Measurements from ENCODE around the gene ARHGAP26. TPM values are rescaled to one million over a fixed set of nuclear protein-coding genes. Genes with fewer than 3 reads are reported as not detected.

ARHGAP26 gene
- total and polyA plus RNA-seq, 4 donors = 5.4 to 52.3 (median 30.4) TPM

DNA sequence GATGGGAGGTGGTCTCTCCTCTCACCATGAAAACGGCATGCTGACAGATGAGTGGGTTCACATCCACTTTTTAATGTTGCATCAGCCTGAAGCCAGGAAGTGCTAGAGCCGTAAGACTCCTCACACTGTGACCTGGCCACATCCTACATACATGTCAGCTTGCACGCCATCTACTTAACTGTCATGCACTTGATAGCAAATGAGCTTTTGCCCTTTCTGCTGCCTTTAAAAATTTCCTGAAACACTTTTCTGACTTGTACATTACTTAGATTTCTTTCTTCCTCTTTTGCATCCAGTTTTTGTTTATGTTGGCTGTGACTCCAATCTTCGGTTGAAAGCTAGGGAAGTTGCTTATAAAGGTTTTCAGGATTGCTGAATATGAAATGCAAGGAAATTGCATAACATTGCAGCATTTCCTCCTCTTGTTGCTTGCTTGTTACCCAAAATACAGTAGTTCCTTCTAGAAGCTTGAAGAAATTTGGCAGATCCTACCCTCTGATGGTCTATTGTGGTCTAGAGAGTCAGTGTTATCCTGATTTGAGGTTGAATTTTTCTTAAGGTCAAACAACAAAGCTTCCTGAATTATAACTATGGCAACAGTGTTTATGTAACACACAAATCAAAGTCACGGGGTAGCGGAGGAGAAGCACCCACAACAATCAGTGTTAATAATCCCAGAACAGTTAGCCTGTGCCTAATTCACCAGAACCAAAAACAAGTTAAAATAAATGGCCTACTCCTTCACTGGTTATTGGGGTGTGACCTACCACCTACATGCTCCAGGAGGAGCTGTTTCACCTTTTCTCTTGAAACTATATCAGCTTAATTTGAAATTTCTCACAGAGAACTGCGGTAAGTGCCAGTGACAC is 232.5 kb downstream of the ARHGAP26 start:
- Histone ChIP-seq H3K27me3 (ENCODE audit: control insufficient read depth in 3 of 3, insufficient read depth in 3 of 3, low read length in 2 of 3) (no peaks in the 10 kb centered on the region), H3K4me1 (ENCODE audit: control insufficient read depth in 5 of 5, insufficient read depth in 5 of 5, low read length in 5 of 5) (peaks cover 11 to 36% (median 13%) of the 10 kb centered on the region in 5 donors), H3K9ac (ENCODE audit: insufficient read depth in 1 of 2, low read length in 2 of 2) (peak overlapping the region in 1 of 2 donors; percentile 36), H3K36me3 (ENCODE audit: control insufficient read depth in 4 of 4, insufficient read depth in 4 of 4, low read length in 4 of 4) (no peaks in the 10 kb centered on the region), H3K4me3 (no peak overlapping the region), H3K9me3 (ENCODE audit: control insufficient read depth in 4 of 4, insufficient read depth in 3 of 4, low read length in 3 of 4) (no peaks in the 10 kb centered on the region), H3K27ac (ENCODE audit: low read depth in 1 of 2, low read length in 1 of 2) (peak overlapping the region; percentile 63 to 85)
- WGBS, 2 donors = 11 to 20% methylated on average over 7 of the region's 7 CpGs
- TF ChIP-seq CTCF (IDR thresholded peaks at IDR 0.05; ENCODE audit: control extremely low read depth, extremely low read depth) = peak; percentile 19
- ATAC-seq (ENCODE audit: insufficient read depth, low FRiP score) (peak; percentile 73), DNase-seq (peak; percentile 52 to 93 (median 91))

DNA sequence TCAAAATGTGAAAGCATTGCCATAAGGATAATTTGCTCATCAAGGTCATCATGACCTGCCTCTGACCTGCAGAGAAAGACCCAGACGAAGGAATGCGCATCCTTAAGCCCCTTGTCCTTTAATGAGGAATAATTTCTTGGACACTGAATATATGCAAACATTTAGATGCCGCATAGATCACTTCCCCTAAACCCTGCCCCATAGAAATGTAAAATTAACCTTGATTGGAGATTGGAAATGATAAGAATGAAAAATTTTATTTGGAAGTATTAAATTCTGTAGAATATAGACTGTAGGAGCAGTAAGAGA is 233.1 kb downstream of the ARHGAP26 start:
- peak overlapping the region; percentile 63 to 85 for H3K27ac ChIP-seq (ENCODE audit: low read depth in 1 of 2, low read length in 1 of 2)
- H3K27me3 ChIP-seq (ENCODE audit: control insufficient read depth in 3 of 3, insufficient read depth in 3 of 3, low read length in 2 of 3) = no peaks in the 10 kb centered on the region
- H3K9me3 ChIP-seq (ENCODE audit: control insufficient read depth in 4 of 4, insufficient read depth in 3 of 4, low read length in 3 of 4) = no peaks in the 10 kb centered on the region
- TF ChIP-seq CTCF (IDR thresholded peaks at IDR 0.05; ENCODE audit: control extremely low read depth, extremely low read depth) = no peak
- no peak overlapping the region for H3K4me3 ChIP-seq
- DNase-seq (no peak), ATAC-seq (ENCODE audit: insufficient read depth, low FRiP score) (no peak)
- H3K36me3 ChIP-seq (ENCODE audit: control insufficient read depth in 4 of 4, insufficient read depth in 4 of 4, low read length in 4 of 4) = no peaks in the 10 kb centered on the region
- H3K9ac ChIP-seq (ENCODE audit: insufficient read depth in 1 of 2, low read length in 2 of 2) = no peak overlapping the region
- 70 to 78% methylated on average over 3 of the region's 3 CpGs for WGBS, 2 donors
- peaks cover 11 to 39% (median 13%) of the 10 kb centered on the region in 5 donors for H3K4me1 ChIP-seq (ENCODE audit: control insufficient read depth in 5 of 5, insufficient read depth in 5 of 5, low read length in 5 of 5)

GRCh38 chr5:143004361-143005145 is 234.4 kb downstream of the ARHGAP26 start:
- no peak for TF ChIP-seq CTCF (IDR thresholded peaks at IDR 0.05; ENCODE audit: control extremely low read depth, extremely low read depth)
- DNase-seq = no peak
- no peaks in the 10 kb centered on the region for H3K27me3 ChIP-seq (ENCODE audit: control insufficient read depth in 3 of 3, insufficient read depth in 3 of 3, low read length in 2 of 3)
- H3K9ac ChIP-seq (ENCODE audit: insufficient read depth in 1 of 2, low read length in 2 of 2) = no peak overlapping the region
- H3K4me1 ChIP-seq (ENCODE audit: control insufficient read depth in 5 of 5, insufficient read depth in 5 of 5, low read length in 5 of 5) = peaks cover 9 to 44% (median 16%) of the 10 kb centered on the region in 5 donors
- WGBS, 2 donors = 60 to 67% methylated on average over 4 of the region's 4 CpGs
- H3K36me3 ChIP-seq (ENCODE audit: control insufficient read depth in 4 of 4, insufficient read depth in 4 of 4, low read length in 4 of 4) = no peaks in the 10 kb centered on the region
- peak overlapping the region in 1 of 2 donors; percentile 62 for H3K27ac ChIP-seq (ENCODE audit: low read depth in 1 of 2, low read length in 1 of 2)
- H3K4me3 ChIP-seq = no peak overlapping the region
- H3K9me3 ChIP-seq (ENCODE audit: control insufficient read depth in 4 of 4, insufficient read depth in 3 of 4, low read length in 3 of 4) = no peaks in the 10 kb centered on the region
- no peak for ATAC-seq (ENCODE audit: insufficient read depth, low FRiP score)

Measured in lung (tissue), 12 donors.